HEK293 (cell line): ENCODE data around the gene HDHD5.
"Not testable (repeated sequence)": the region's sequence is repeated elsewhere in the genome, so short reads cannot be mapped to it uniquely, and the experiment has no call there.

Experiments
- BCL11A ChIP-seq: fragments of 450-650 bp; formaldehyde crosslinking; IDR thresholded peaks from 2 replicates; pipeline ENCODE4 v1.5.1; 2016; ENCODE audit warnings: low read depth, missing biosample characterization, missing genetic modification characterization
- CTCF ChIP-seq: fragments of 450-650 bp; formaldehyde crosslinking; IDR thresholded peaks from 2 replicates; pipeline ENCODE4 v1.5.1; 2016; ENCODE audit warnings: missing biosample characterization, missing genetic modification characterization
- EGR2 ChIP-seq: fragments of 450-650 bp; formaldehyde crosslinking; IDR thresholded peaks from 2 replicates; pipeline ENCODE4 v1.5.1; 2016; ENCODE audit warnings: low read depth, missing biosample characterization, missing genetic modification characterization
- MZF1 ChIP-seq: fragments of 450-650 bp; formaldehyde crosslinking; IDR thresholded peaks from 2 replicates; pipeline ENCODE4 v1.5.1; 2017; ENCODE audit warnings: missing biosample characterization, missing genetic modification characterization, borderline replicate concordance
- RBAK ChIP-seq: fragments of 450-650 bp; formaldehyde crosslinking; IDR thresholded peaks from 2 replicates; pipeline ENCODE4 v1.5.1; 2016; ENCODE audit warnings: missing biosample characterization, missing genetic modification characterization
- ZBTB21 ChIP-seq: fragments of 450-650 bp; formaldehyde crosslinking; IDR thresholded peaks from 2 replicates; pipeline ENCODE4 v1.5.1; 2017; ENCODE audit warnings: missing biosample characterization, missing genetic modification characterization
- ZNF23 ChIP-seq: fragments of 450-650 bp; formaldehyde crosslinking; IDR thresholded peaks from 2 replicates; pipeline ENCODE4 v1.5.1; 2016; ENCODE audit warnings: missing biosample characterization, missing genetic modification characterization, borderline replicate concordance
- ZNF274 ChIP-seq, 2 experiments: fragments of 200-500 bp in 1 of 2; fragments of 450-650 bp in 1 of 2; sonication (Bioruptor generic) in 1 of 2; formaldehyde crosslinking in 1 of 2; IDR thresholded peaks; 2 replicates each; pipeline versions ENCODE4 v1.5.1 to v1.6.1; 2014 to 2016; ENCODE audit warnings: borderline replicate concordance in 1 of 2, inconsistent platforms in 1 of 2, low read length in 1 of 2, missing biosample characterization in 1 of 2, missing genetic modification characterization in 1 of 2
- ZNF645 ChIP-seq: fragments of 450-650 bp; formaldehyde crosslinking; IDR thresholded peaks from 2 replicates; pipeline ENCODE4; 2016; ENCODE audit warnings: missing biosample characterization, missing genetic modification characterization
- ZNF707 ChIP-seq: fragments of 450-650 bp; formaldehyde crosslinking; IDR thresholded peaks from 2 replicates; pipeline ENCODE4 v1.5.1; 2016; ENCODE audit warnings: missing biosample characterization, missing genetic modification characterization
- ZSCAN16 ChIP-seq: fragments of 450-650 bp; formaldehyde crosslinking; IDR thresholded peaks from 2 replicates; pipeline ENCODE4 v1.5.1; 2016; ENCODE audit warnings: missing biosample characterization, missing genetic modification characterization
- TF ChIP-seq, protein P1 (sequence below): fragments of 450-650 bp; formaldehyde crosslinking; IDR thresholded peaks from 2 replicates; pipeline ENCODE4 v1.5.1; 2016; ENCODE audit warnings: missing biosample characterization, missing genetic modification characterization

DNA sequence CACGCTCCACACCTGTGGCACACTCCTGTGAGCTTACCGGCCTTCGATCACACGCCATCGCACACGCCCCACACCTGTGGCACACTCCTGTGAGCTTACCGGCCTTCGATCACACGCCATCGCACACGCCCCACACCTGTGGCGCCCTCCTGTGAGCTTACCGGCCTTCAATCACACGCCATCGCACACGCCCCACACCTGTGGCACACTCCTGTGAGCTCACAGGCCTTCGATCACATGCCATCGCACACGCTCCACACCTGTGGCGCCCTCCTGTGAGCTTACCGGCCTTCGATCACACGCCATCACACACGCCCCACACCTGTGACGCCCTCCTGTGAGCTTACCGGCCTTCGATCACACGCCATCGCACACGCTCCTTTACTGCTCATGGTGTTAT is 11.6 kb downstream of the HDHD5 start:
- not testable (repeated sequence) for TF ChIP-seq EGR2 (tag by site-specific recombination); ZBTB21; CTCF (tag by site-specific recombination); ZNF274 (IDR thresholded peaks at IDR 0.05; ENCODE audit: low read length); ZNF274 (tag by site-specific recombination; IDR thresholded peaks at IDR 0.05; ENCODE audit: borderline replicate concordance); MZF1 (tag by site-specific recombination); ZNF645 (tag by site-specific recombination); ZNF23 (tag by site-specific recombination); ZNF707; BCL11A (tag by site-specific recombination); ZSCAN16 (tag by site-specific recombination); RBAK (tag by site-specific recombination)
- TF ChIP-seq, protein P1, sequence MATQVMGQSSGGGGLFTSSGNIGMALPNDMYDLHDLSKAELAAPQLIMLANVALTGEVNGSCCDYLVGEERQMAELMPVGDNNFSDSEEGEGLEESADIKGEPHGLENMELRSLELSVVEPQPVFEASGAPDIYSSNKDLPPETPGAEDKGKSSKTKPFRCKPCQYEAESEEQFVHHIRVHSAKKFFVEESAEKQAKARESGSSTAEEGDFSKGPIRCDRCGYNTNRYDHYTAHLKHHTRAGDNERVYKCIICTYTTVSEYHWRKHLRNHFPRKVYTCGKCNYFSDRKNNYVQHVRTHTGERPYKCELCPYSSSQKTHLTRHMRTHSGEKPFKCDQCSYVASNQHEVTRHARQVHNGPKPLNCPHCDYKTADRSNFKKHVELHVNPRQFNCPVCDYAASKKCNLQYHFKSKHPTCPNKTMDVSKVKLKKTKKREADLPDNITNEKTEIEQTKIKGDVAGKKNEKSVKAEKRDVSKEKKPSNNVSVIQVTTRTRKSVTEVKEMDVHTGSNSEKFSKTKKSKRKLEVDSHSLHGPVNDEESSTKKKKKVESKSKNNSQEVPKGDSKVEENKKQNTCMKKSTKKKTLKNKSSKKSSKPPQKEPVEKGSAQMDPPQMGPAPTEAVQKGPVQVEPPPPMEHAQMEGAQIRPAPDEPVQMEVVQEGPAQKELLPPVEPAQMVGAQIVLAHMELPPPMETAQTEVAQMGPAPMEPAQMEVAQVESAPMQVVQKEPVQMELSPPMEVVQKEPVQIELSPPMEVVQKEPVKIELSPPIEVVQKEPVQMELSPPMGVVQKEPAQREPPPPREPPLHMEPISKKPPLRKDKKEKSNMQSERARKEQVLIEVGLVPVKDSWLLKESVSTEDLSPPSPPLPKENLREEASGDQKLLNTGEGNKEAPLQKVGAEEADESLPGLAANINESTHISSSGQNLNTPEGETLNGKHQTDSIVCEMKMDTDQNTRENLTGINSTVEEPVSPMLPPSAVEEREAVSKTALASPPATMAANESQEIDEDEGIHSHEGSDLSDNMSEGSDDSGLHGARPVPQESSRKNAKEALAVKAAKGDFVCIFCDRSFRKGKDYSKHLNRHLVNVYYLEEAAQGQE, result not testable (repeated sequence)
